ENCODE results near the gene CDH13.

GRCh38 chr16:83837566-83837965 lies 1210.8 kb downstream of the CDH13 start:
- TF ChIP-seq CTCF (IDR thresholded peaks at IDR 0.05; ENCODE audit: extremely low read depth in 1 of 2, insufficient read depth in 1 of 2, low read depth in 1 of 2, low read length in 2 of 2): no peak
- TF ChIP-seq POLR2AphosphoS5 (IDR thresholded peaks at IDR 0.05; ENCODE audit: insufficient read depth, low read depth, low read length): no peak
- TF ChIP-seq POLR2A (IDR thresholded peaks at IDR 0.05; ENCODE audit: low read depth, low read length): no peak
- TF ChIP-seq EZH2 (IDR thresholded peaks at IDR 0.05; ENCODE audit: borderline replicate concordance, low read depth, low read length, severe bottlenecking): no peak
- TF ChIP-seq MYC (IDR thresholded peaks at IDR 0.05; ENCODE audit: low read depth, low read length): no peak
- no peak for TF ChIP-seq FOS (IDR thresholded peaks at IDR 0.05; ENCODE audit: borderline replicate concordance, insufficient read depth, low read length)
- TF ChIP-seq JUN (IDR thresholded peaks at IDR 0.05; ENCODE audit: borderline replicate concordance, insufficient read depth, insufficient read length, low read depth): no peak
- TF ChIP-seq MAX (IDR thresholded peaks at IDR 0.05; ENCODE audit: insufficient read depth, insufficient read length): no peak

Data from endothelial cell of umbilical vein (primary cell).